Inflammatory macrophage treated with lipopolysaccharide for 1 hour (primary cell): ENCODE measurements around the gene IQCH.
"Not testable (repeated sequence)": the region's sequence is repeated elsewhere in the genome, so short reads cannot be mapped to it uniquely, and the experiment has no call there.

ENCODE experiments used
- DNase-seq, 2 donors: peaks; one replicate each; pipeline ENCODE4 v3.0.0-alpha.2; 2020 to 2022

Gene IQCH

GRCh38 chr15:67254238-67255175 is at the start of gene IQCH, which contains the start of gene AAGAB:
TSS of gene IQCH (plus strand) at chr15:67254786. CDS start at chr15:67254897, 111 bp downstream.
TSS of gene AAGAB (minus strand) at chr15:67254661. CDS start at chr15:67254631, 30 bp downstream.
- DNase-seq = peak; percentile 92 to 97

DNA sequence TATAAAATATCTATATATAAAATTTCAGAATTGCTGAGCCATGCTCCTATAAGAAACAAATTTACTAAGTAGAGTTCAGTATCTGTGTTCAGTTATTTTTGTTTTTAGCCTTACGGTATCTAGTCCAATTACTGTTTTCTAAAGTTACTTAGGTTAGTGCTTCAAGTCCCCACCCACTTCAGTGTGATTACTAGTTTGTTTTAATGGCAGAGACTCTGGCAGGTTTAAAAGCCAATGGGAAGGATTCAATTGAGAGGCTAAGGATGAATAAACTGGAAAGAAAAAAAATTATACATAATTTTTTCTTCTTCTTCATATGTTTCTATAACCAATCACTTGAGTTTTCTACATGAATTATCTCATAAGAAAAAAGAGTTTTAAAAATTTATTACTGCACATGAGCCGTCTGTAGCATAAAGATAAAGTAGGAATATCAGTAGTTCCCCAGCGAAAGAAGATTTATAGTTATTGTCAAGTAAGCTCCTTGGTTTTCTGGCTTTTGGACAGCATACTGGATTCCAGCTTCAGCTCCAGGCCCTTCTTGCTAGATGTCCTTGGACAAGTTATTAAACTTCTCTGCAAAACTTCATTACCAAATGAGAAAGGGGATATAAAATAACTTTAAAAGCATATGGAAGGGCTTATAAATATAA is 46.9 kb upstream of the IQCH start:
- no peak for DNase-seq

DNA sequence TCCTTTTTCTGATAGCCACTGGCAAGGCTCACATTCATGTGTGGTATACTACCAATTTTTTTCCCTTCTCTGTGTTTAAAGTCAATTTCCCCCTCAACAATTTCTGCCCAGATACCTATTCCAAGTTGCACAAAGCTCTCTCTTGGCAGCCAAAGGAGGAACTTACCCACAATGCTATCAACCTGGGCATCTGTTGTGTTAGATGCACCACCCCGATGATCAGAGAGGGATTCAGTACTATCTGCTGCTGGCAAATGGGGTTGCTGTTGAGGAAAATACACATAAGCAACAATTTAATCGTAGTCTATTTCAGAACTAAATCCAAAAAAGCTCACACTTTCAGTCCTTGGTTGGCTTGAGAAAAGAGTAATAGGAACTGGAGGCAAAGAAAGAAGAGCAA is 46.2 kb upstream of the IQCH start:
- DNase-seq = no peak

DNA sequence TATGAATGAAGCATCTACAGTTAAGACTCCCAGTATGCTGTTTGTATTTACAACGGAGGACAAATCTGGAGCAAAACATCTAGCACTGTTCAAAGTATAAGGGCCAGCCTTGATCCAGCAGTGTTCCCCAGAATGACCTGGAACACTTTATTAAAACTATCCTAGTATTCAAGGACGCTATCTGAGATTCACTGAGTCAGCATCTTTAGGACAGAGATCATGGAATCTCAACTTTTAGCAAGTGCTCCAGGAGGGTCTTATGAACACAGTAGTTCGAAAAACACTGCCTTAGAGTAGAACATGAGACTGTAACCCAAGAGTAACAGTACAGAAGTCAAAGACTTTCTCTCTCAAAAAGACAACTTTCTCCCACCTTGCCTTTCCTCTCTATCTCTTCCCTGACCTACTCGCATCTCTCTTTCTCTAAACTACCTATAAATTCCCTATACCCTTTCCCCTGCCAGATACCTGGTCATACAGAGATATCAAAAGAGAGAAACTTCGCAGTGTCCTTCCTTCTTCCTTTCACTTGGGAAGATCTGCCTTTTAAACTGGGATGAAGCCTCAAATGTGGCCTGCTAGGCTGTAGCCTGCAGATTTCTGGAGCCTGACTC is 43.9 kb upstream of the IQCH start:
- no peak for DNase-seq

GRCh38 chr15:67212684-67213367 is 41.8 kb upstream of the IQCH start:
- DNase-seq = no peak

DNA sequence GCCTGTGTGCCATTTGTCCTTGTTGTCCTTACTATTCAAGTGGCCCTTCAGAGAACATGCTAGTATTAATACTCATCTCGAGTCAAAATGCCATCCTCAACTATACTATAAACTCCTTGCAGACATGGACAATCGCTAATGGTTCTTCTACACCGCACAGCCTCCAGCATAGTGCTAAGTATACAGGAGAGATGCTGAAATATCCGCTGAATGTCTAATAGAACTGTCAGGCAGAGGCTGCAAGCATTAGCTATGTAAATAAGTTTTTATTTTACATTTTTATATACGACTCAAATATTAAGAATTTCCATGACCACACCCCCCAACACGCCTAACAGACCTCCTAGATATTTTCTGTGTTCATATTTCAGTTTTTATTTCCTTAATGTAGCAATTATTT is 39.5 kb upstream of the IQCH start:
- DNase-seq = no peak

GRCh38 chr15:67216859-67217258 is 37.7 kb upstream of the IQCH start:
- DNase-seq = no peak

GRCh38 chr15:67218428-67218827 is 36.2 kb upstream of the IQCH start:
- no peak for DNase-seq

GRCh38 chr15:67219288-67219687 is 35.3 kb upstream of the IQCH start:
- DNase-seq = no peak

DNA sequence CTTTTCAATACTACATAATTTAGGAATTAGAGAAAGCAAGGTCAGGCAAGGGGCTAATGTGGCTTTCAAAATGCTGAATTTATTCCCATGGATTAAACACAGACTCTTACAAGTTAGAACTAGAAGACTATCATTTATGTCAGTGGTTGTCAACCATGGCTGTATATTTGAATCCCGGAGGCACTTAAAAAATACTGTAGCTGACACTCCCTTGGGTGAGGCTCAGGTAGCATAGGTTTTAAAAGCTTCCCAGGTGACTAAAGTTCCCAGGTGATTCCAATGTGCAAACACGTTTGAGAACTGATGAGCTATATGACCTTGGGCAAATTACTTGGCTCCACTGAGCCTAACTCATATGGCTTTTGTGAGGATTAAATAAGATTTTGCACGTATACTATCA is 29.7 kb upstream of the IQCH start:
- no peak for DNase-seq

DNA sequence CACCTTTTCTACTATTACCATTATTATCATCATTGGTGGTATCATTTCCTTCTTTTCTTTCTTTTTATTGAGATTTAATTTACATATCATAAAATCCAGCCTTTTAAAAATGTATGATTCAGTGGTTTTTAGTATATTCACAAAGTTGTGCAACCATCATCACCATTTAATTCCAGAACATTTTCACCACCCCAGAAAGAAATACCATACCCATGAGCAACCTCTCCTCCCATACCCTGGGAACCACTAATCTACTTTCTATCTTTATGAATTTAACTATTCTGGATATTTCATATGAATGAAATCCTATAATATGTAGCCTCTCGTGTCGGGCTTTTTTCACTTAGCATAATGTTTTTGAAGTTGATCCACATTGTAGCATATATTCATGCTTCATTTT is 29.2 kb upstream of the IQCH start:
- no peak for DNase-seq

DNA sequence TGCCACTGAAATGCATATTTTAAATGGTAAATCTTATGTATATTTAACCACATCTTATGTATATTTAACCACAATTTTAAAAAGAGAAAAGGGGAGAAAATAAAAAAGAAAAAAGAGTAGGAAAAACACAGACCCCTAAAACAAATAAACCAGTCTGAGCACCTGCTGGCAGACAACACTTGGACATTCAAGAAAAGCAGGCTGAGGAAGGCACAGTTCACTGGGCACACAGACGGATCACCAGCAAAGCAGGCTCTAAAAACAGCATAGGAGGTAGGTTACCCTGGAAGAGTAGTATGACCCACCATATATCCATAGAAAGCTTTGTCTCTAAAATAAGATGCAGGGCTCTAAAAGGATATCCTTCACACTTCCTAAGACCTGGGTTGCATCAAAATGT is 27.2 kb upstream of the IQCH start:
- no peak for DNase-seq

DNA sequence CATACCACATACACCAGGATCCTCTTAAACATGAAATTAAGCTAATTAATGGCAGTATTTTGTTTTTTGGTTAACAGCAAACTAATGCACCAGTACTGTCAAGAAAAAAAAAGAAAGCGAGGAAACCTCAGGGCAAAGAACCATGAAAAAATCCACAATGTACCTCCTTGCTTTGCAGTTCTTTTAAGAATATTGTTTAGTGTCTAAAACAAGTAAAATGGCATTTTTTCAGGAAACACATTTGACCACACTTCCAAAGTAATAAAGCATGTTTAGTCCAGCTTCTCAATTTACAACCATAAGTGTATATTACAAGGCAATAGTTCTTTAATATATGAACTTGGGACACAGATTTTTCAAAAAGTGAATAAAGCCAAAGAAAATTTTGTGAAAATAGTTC is 26.7 kb upstream of the IQCH start:
- DNase-seq = no peak

DNA sequence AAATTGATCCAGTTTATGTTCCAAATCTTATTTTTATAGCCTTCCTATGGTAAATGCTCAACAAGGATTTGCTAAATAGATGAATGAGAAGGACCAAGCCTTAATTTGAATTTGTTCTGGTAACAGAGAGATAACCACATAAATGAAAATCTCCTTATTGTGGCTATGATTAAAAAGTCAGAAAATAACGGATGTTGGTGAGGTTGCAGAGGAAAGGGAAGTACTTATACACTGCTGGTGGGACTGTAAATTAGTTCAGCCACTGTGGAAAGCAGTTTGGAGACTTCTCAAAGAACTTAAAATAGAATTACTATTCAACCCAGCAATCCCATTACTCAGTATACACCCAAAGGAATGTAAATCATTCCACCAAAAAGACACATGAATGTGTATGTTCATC is 26.3 kb upstream of the IQCH start:
- DNase-seq = no peak

- DNase-seq = no peak
Measured at GRCh38 chr15:67230504-67230903, 24.1 kb upstream of the IQCH start.

GRCh38 chr15:67232591-67232990 is 22.0 kb upstream of the IQCH start:
- no peak for DNase-seq

DNA sequence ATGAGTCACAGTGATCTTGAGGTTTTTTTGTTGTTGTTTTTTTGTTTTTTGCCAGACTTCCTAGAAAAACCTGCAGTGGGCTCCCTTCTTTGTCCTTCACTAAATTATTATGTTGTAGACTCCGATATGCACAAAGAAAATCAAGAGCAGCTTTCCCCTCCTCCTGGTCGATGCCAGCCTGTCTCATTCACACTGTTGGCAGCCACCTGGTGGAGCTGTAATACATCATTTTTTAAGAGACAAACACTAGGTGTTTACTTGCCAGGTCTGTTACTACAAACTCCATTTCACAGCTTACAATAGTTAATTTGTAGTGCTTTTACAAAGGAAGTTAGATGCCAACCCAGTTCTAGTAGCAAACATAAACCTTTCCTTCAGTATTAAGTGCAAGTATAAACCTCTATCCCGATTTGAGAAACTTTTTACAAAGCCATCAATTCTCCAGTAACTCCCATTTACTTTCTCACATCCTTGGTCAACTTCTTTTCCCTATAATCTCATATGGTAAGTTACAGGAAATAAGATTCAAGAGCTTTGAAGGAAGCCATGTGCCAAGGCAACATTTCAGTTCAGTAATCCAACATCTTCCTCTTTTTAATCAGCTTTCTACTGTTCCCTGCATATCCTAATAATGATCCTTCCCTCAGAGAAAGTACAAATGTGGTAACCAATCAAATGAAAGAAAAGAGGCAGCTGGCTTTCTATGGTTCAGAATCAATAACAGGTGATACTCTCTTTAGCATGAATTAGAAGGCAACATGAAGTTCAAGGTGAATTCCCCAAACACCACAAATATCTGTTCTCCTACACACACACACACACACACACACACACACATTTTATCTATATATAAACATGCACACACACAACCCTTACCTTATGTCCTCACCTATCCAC is 14.1 kb upstream of the IQCH start:
- DNase-seq = peak; percentile 4 to 22

DNA sequence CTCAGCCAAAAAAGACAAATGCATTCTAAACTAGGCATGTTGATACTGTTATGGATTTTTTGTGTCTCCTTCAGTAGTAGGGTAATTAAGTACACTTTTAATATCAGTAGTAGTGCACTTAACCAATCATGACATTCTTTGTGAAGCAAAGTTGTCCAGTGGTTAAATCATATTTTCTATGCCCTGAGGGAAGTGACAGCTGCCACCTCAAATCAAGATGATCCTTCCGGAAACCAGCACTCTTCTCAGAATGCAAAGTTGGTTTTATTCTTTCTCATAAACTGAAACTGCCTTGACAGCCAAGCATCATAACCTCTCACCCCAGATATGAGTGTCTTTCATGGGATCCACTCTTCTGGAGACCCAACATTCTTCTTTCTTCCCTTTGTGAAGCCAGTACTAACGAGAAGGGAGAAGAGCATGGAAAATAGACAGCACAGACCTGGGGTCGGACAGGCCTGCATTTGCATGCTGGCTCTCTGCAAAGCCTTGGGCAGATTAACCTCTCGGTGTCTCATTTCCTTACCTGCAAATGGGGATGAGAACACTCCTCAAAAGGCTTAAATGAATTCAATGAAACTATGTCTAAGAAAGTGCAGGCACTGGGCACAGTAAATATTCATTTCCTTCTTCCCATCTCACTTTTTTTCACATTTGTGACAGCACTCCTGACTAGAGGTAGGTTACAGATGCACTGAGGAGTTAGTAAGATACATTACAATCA is 13.3 kb upstream of the IQCH start:
- DNase-seq = no peak

DNA sequence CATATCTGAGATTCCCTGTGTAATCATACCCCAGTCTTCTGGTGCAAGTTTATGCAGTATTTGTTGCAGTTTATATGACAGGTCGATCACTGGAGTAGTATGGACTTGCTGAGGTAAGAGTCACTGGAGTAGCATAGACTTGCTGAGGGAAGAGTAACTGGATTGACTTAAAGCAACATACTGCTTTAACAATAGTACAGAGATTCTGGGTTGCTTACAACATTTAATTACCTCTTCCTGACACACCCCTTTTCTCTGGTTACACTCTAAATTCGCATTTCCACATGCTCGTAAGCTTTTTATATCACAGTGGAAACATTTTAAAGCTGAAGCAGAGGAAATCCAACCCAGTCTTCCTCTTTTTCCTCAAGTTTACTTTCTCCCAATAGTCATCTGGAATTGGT is 11.9 kb upstream of the IQCH start:
- DNase-seq = peak; percentile 2 to 37

GRCh38 chr15:67244971-67245478 is 9.6 kb upstream of the IQCH start:
- no peak for DNase-seq

DNA sequence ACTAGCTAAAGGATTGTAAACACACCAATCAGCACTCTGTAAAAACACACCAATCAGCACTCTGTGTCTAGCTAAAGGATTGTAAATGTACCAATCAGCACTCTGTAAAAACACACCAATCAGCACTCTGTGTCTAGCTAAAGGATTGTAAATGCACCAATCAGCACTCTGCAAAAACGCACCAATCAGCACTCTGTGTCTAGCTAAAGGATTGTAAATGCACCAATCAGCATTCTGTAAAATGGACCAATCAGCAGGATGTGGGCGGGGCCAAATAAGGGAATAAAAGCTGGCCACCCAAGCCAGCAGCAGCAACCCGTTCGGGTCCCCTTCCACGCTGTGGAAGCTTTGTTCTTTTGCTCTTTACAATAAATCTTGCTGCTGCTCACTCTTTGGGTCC is 8.0 kb upstream of the IQCH start:
- DNase-seq = not testable (repeated sequence)
